ENCODE measurements around the gene GIT1. TPM values are rescaled to one million over a fixed set of nuclear protein-coding genes. Genes with fewer than 3 reads are reported as not detected.

The GIT1 gene
- polyA plus RNA-seq, 1 of the 3 experiments (the other 2 are of a cell fraction), result 42.9 TPM

DNA sequence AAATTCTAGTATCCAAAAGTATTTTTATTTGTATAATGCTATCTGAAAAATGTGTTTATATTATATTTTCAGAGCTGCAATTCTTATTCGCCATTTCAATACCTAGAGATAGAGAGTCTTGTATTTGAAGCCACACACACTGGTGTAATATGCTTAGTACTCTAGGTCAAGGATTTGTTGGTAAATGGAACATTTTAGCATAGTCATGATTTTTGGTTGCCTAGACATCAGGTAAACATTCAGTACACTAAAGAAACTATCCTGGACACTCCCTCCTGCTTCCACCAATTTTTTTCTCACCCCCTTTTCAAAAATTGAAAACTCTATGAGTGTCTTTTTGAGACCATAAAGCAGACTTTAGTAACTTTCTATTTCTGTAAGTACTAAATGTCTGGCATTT lies 43.4 kb downstream of the GIT1 start:
- Histone ChIP-seq H3K4me1 (ENCODE audit: control insufficient read depth in 1 of 2, insufficient read depth in 2 of 2, low read depth in 1 of 2, low read length in 1 of 2) (peaks cover 4 to 7% of the 10 kb centered on the region in 2 experiments; a peak in 3 of 4 replicates), H3K4me3 (ENCODE audit: low read depth in 2 of 2, low read length in 1 of 2) (no peak overlapping the region), H3K36me3 (replicated peaks in 1 of 2; ENCODE audit: control insufficient read depth in 1 of 2, insufficient read depth in 2 of 2, low read length in 1 of 2) (peaks cover 45 to 55% of the 10 kb centered on the region in 2 experiments), H3K9ac (no peak overlapping the region), H3K27me3 (ENCODE audit: insufficient read depth) (no peaks in the 10 kb centered on the region), H3K9me2 (no peaks in the 10 kb centered on the region), H3F3A (replicated peaks; ENCODE audit: insufficient read depth) (no peaks in the 10 kb centered on the region), H2AFZ (ENCODE audit: low read depth) (no peak overlapping the region), H3K9me3 (no peaks in the 10 kb centered on the region), H4K20me1 (ENCODE audit: insufficient read depth) (no peaks in the 10 kb centered on the region), H3K4me2 (no peak overlapping the region), H3K27ac (ENCODE audit: low read depth in 2 of 2, low read length in 1 of 2) (no peak overlapping the region), H3K79me2 (ENCODE audit: insufficient read depth) (no peaks in the 10 kb centered on the region)
- ChIA-PET CTCF (interaction anchor here (0.6 to 3.1 kb wide), 3 partner anchors 9 to 176 kb away, joined by 3 to 14 read pairs (median 4); no protein-coding TSS in a partner anchor), POLR2A (no interaction called here)
- DNase-seq, result no peak
- WGBS (ENCODE audit: low lambda C conversion rate), result 100% methylated on average over 1 of the region's 1 CpG
- TF ChIP-seq MAX (IDR thresholded peaks at IDR 0.05; ENCODE audit: low read depth) (no peak), TEAD4 (IDR thresholded peaks at IDR 0.05; ENCODE audit: borderline replicate concordance, insufficient read depth) (no peak)

- Histone ChIP-seq H3K36me3 (replicated peaks in 1 of 2; ENCODE audit: control insufficient read depth in 1 of 2, insufficient read depth in 2 of 2, low read length in 1 of 2) (peaks cover 52 to 55% of the 10 kb centered on the region in 2 experiments), H4K20me1 (ENCODE audit: insufficient read depth) (no peaks in the 10 kb centered on the region), H3K9me2 (no peaks in the 10 kb centered on the region), H3K4me1 (ENCODE audit: control insufficient read depth in 1 of 2, insufficient read depth in 2 of 2, low read depth in 1 of 2, low read length in 1 of 2) (peaks cover 0 to 3% of the 10 kb centered on the region in 2 experiments; a peak in 2 of 4 replicates), H3K79me2 (ENCODE audit: insufficient read depth) (no peaks in the 10 kb centered on the region), H3K27me3 (ENCODE audit: insufficient read depth) (no peaks in the 10 kb centered on the region), H3F3A (replicated peaks; ENCODE audit: insufficient read depth) (no peaks in the 10 kb centered on the region), H3K9me3 (no peaks in the 10 kb centered on the region), H3K4me3 (ENCODE audit: low read depth in 2 of 2, low read length in 1 of 2) (no peak overlapping the region), H3K9ac (no peak overlapping the region), H3K4me2 (no peak overlapping the region), H2AFZ (ENCODE audit: low read depth) (no peak overlapping the region), H3K27ac (ENCODE audit: low read depth in 2 of 2, low read length in 1 of 2) (no peak overlapping the region)
- DNase-seq, result no peak
- CTCF ChIA-PET, result interaction anchor here (0.9 to 3.1 kb wide), 2 partner anchors 13 to 174 kb away, joined by 3 to 14 read pairs; no protein-coding TSS in a partner anchor
- 93% methylated on average over 4 of the region's 4 CpGs for WGBS (ENCODE audit: low lambda C conversion rate)
- TF ChIP-seq TAF1 (IDR thresholded peaks at IDR 0.05; ENCODE audit: borderline replicate concordance, low read depth, low read length) (no peak), RXRA (IDR thresholded peaks at IDR 0.05; ENCODE audit: borderline replicate concordance, low read depth) (no peak), FOSL2 (IDR thresholded peaks at IDR 0.05; ENCODE audit: borderline replicate concordance, low read depth) (no peak), RFX5 (IDR thresholded peaks at IDR 0.05; ENCODE audit: low read length) (no peak), SIN3A (IDR thresholded peaks at IDR 0.05; ENCODE audit: borderline replicate concordance, low read depth, low read length) (no peak), NFIC (IDR thresholded peaks at IDR 0.05; ENCODE audit: borderline replicate concordance) (no peak), CHD2 (IDR thresholded peaks at IDR 0.05; ENCODE audit: low read length, partially characterized antibody) (no peak), FOXJ3 (CRISPR knock-in tag; IDR thresholded peaks at IDR 0.05) (no peak), ELF1 (IDR thresholded peaks at IDR 0.05) (no peak), SMC3 (IDR thresholded peaks at IDR 0.05; ENCODE audit: low read depth, low read length) (no peak), EZH2phosphoT487 (IDR thresholded peaks at IDR 0.05; ENCODE audit: borderline replicate concordance, low read depth) (no peak), NRF1 (IDR thresholded peaks at IDR 0.05; ENCODE audit: low read depth, low read length) (no peak), JUND (IDR thresholded peaks at IDR 0.05) (no peak), RAD21 (IDR thresholded peaks at IDR 0.05; ENCODE audit: low read length) (no peak)
- TF ChIP-seq, protein P1, sequence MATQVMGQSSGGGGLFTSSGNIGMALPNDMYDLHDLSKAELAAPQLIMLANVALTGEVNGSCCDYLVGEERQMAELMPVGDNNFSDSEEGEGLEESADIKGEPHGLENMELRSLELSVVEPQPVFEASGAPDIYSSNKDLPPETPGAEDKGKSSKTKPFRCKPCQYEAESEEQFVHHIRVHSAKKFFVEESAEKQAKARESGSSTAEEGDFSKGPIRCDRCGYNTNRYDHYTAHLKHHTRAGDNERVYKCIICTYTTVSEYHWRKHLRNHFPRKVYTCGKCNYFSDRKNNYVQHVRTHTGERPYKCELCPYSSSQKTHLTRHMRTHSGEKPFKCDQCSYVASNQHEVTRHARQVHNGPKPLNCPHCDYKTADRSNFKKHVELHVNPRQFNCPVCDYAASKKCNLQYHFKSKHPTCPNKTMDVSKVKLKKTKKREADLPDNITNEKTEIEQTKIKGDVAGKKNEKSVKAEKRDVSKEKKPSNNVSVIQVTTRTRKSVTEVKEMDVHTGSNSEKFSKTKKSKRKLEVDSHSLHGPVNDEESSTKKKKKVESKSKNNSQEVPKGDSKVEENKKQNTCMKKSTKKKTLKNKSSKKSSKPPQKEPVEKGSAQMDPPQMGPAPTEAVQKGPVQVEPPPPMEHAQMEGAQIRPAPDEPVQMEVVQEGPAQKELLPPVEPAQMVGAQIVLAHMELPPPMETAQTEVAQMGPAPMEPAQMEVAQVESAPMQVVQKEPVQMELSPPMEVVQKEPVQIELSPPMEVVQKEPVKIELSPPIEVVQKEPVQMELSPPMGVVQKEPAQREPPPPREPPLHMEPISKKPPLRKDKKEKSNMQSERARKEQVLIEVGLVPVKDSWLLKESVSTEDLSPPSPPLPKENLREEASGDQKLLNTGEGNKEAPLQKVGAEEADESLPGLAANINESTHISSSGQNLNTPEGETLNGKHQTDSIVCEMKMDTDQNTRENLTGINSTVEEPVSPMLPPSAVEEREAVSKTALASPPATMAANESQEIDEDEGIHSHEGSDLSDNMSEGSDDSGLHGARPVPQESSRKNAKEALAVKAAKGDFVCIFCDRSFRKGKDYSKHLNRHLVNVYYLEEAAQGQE (IDR thresholded peaks at IDR 0.05; ENCODE audit: low read depth, low read length), result no peak
- TF ChIP-seq, protein P2, sequence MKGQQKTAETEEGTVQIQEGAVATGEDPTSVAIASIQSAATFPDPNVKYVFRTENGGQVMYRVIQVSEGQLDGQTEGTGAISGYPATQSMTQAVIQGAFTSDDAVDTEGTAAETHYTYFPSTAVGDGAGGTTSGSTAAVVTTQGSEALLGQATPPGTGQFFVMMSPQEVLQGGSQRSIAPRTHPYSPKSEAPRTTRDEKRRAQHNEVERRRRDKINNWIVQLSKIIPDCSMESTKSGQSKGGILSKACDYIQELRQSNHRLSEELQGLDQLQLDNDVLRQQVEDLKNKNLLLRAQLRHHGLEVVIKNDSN (IDR thresholded peaks at IDR 0.05; ENCODE audit: borderline replicate concordance, low read depth), result no peak
- POLR2A ChIA-PET, result no interaction called here
These were observed 45.4 kb downstream of the GIT1 start for GRCh38 chr17:29544066-29544465.
